Trophoblast cell (in vitro differentiated cells and primary cell): ENCODE results near the gene DLG2.

ENCODE experiments used
- DNase-seq, 2 donors: peaks; one replicate each; pipeline ENCODE4 v3.0.0-alpha.2; 2016
- H2AFZ ChIP-seq: 2 replicates; pipeline ENCODE4 v1.6.1; 2013; ENCODE audit warnings: low read length, moderate library complexity, mild to moderate bottlenecking; ENCODE audit not compliant: insufficient read depth, poor library complexity
- H2AK5ac ChIP-seq: 2 replicates; pipeline ENCODE4 v1.6.1; 2013; ENCODE audit warnings: mild to moderate bottlenecking, low read length
- H2BK120ac ChIP-seq: 2 replicates; pipeline ENCODE4 v1.6.1; 2013; ENCODE audit warnings: low read length, mild to moderate bottlenecking, moderate library complexity; ENCODE audit not compliant: insufficient read depth, poor library complexity
- H2BK12ac ChIP-seq: 2 replicates; pipeline ENCODE4 v1.6.1; 2013; ENCODE audit warnings: mild to moderate bottlenecking, low read length, moderate library complexity
- H2BK5ac ChIP-seq: 2 replicates; pipeline ENCODE4 v1.6.1; 2013; ENCODE audit warnings: low read length, low read depth, moderate library complexity, mild to moderate bottlenecking; ENCODE audit not compliant: poor library complexity
- H3K14ac ChIP-seq: 2 replicates; pipeline ENCODE4 v1.6.1; 2013; ENCODE audit warnings: mild to moderate bottlenecking, low read length
- H3K18ac ChIP-seq: 2 replicates; pipeline ENCODE4 v1.6.1; 2013; ENCODE audit warnings: mild to moderate bottlenecking, low read length
- H3K23ac ChIP-seq: 2 replicates; pipeline ENCODE4 v1.6.1; 2013; ENCODE audit warnings: low read length
- H3K27ac ChIP-seq: 2 replicates; pipeline ENCODE4 v1.5.1; 2013; ENCODE audit warnings: low read depth, mild to moderate bottlenecking, inconsistent platforms, low read length, moderate library complexity
- H3K27me3 ChIP-seq: 2 replicates; pipeline ENCODE4 v1.6.1; 2013; ENCODE audit warnings: inconsistent platforms, mild to moderate bottlenecking, low read length, moderate library complexity; ENCODE audit not compliant: insufficient read depth
- H3K36me3 ChIP-seq, 2 experiments: 1 replicate in 1 of 2; 2 replicates in 1 of 2; pipeline ENCODE4 v1.6.1; 2013; ENCODE audit warnings: low read length in 2 of 2, mild to moderate bottlenecking in 2 of 2, moderate library complexity in 1 of 2; ENCODE audit not compliant: insufficient read depth in 2 of 2, control insufficient read depth in 1 of 2
- H3K4ac ChIP-seq: 2 replicates; pipeline ENCODE4 v1.6.1; 2013; ENCODE audit warnings: low read depth, mild to moderate bottlenecking, low read length, moderate library complexity
- H3K4me1 ChIP-seq, 2 experiments: 1 replicate in 1 of 2; 2 replicates in 1 of 2; pipeline ENCODE4 v1.6.1; 2013; ENCODE audit warnings: low read length in 2 of 2, mild to moderate bottlenecking in 2 of 2, moderate library complexity in 1 of 2; ENCODE audit not compliant: insufficient read depth in 2 of 2, control insufficient read depth in 1 of 2
- H3K4me2 ChIP-seq: 2 replicates; pipeline ENCODE4 v1.6.1; 2013; ENCODE audit warnings: inconsistent platforms, mild to moderate bottlenecking, low read length, moderate library complexity
- H3K4me3 ChIP-seq: 2 replicates; pipeline ENCODE4 v1.5.1; 2013; ENCODE audit warnings: mild to moderate bottlenecking, low read depth, low read length, inconsistent platforms
- H3K79me1 ChIP-seq: one replicate; pipeline ENCODE4 v1.6.1; 2013; ENCODE audit warnings: low read length
- H3K79me2 ChIP-seq: 2 replicates; pipeline ENCODE4 v1.6.1; 2013; ENCODE audit warnings: low read length, mild to moderate bottlenecking; ENCODE audit not compliant: control insufficient read depth, insufficient read depth, poor library complexity
- H3K9ac ChIP-seq: 2 replicates; pipeline ENCODE4 v1.6.1; 2013; ENCODE audit warnings: mild to moderate bottlenecking, low read length
- H3K9me3 ChIP-seq: 2 replicates; pipeline ENCODE4 v1.6.1; 2013; ENCODE audit warnings: low read depth, mild to moderate bottlenecking, control low read depth, inconsistent platforms, low read length; ENCODE audit not compliant: insufficient read depth
- H4K12ac ChIP-seq: 2 replicates; pipeline ENCODE4 v1.6.1; 2013; ENCODE audit warnings: low read depth, mild to moderate bottlenecking, low read length, moderate library complexity
- H4K8ac ChIP-seq: 2 replicates; pipeline ENCODE4 v1.6.1; 2013; ENCODE audit warnings: low read depth, mild to moderate bottlenecking, low read length, moderate library complexity
- H4K91ac ChIP-seq: one replicate; pipeline ENCODE4 v1.6.1; 2013; ENCODE audit warnings: low read depth, mild to moderate bottlenecking, low read length, moderate library complexity
- WGBS: extraction: QIAGEN DNeasy Blood & Tissue Kit; methylation state at CpG from one replicate; pipeline ENCODE4 v1.1.7; 2013; ENCODE audit warnings: missing lambda C conversion rate; ENCODE audit not compliant: insufficient read length, insufficient coverage; ENCODE audit errors: extremely low coverage; 5-methylcytosine and 5-hydroxymethylcytosine counted together

Gene DLG2

DNA sequence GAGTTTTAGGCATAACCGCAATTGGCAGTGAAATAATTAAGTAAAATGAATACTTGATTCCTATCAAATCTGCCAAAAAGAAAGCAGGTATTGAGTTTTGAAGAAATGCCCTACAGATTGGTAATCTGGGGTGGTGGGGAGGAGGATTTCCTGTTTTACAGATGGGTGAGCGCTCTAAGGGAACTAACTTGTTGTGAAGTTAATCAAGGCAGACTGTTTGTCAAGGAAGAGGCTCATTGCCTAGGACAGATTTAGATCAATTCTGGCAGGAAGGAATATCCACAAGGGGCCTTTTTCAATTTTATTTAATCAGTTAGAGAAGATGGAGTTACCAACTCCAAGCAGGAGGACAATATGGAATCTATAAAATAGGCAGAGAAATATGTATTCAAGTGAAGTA, 2069.5 kb downstream of the DLG2 start:
- H2BK12ac ChIP-seq = no peak overlapping the region
- H3K4ac ChIP-seq = no peak overlapping the region
- DNase-seq = no peak
- no peak overlapping the region for H3K23ac ChIP-seq
- H4K91ac ChIP-seq = no peak overlapping the region
- no peak overlapping the region for H2AK5ac ChIP-seq
- no peak overlapping the region for H3K18ac ChIP-seq
- H2BK120ac ChIP-seq = no peak overlapping the region
- no peak overlapping the region for H4K12ac ChIP-seq
- no peaks in the 10 kb centered on the region for H3K79me1 ChIP-seq
- no peaks in the 10 kb centered on the region for H3K79me2 ChIP-seq
- H3K27me3 ChIP-seq = no peaks in the 10 kb centered on the region
- no peaks in the 10 kb centered on the region for H3K9me3 ChIP-seq
- H3K4me1 ChIP-seq = no peaks in the 10 kb centered on the region
- H3K36me3 ChIP-seq = no peaks in the 10 kb centered on the region
- H3K27ac ChIP-seq = no peak overlapping the region
- no peak overlapping the region for H3K14ac ChIP-seq
- H3K4me3 ChIP-seq = no peak overlapping the region
- WGBS = no CpG with 5 or more reads among the region's 2 CpGs
- H2AFZ ChIP-seq = no peak overlapping the region
- no peak overlapping the region for H3K4me2 ChIP-seq
- no peak overlapping the region for H2BK5ac ChIP-seq
- H3K9ac ChIP-seq = no peak overlapping the region
- H4K8ac ChIP-seq = no peak overlapping the region

GRCh38 chr11:83554876-83555275, 2072.3 kb downstream of the DLG2 start:
- H4K8ac ChIP-seq = no peak overlapping the region
- H3K27me3 ChIP-seq = no peaks in the 10 kb centered on the region
- no peaks in the 10 kb centered on the region for H3K79me1 ChIP-seq
- H3K79me2 ChIP-seq = no peaks in the 10 kb centered on the region
- H3K4me3 ChIP-seq = no peak overlapping the region
- no peak overlapping the region for H2AFZ ChIP-seq
- no peak overlapping the region for H2AK5ac ChIP-seq
- no peak overlapping the region for H2BK120ac ChIP-seq
- no peak overlapping the region for H3K4me2 ChIP-seq
- H3K14ac ChIP-seq = no peak overlapping the region
- H3K9ac ChIP-seq = no peak overlapping the region
- no peak overlapping the region for H4K12ac ChIP-seq
- H3K18ac ChIP-seq = no peak overlapping the region
- H3K4ac ChIP-seq = no peak overlapping the region
- H3K27ac ChIP-seq = no peak overlapping the region
- H3K9me3 ChIP-seq = no peaks in the 10 kb centered on the region
- no peaks in the 10 kb centered on the region for H3K36me3 ChIP-seq
- no peak overlapping the region for H3K23ac ChIP-seq
- no peak overlapping the region for H4K91ac ChIP-seq
- no peaks in the 10 kb centered on the region for H3K4me1 ChIP-seq
- DNase-seq = no peak
- H2BK5ac ChIP-seq = no peak overlapping the region
- H2BK12ac ChIP-seq = no peak overlapping the region

GRCh38 chr11:83549984-83550667, 2077.0 kb downstream of the DLG2 start:
- Histone ChIP-seq H2BK12ac (no peak overlapping the region), H3K27ac (no peak overlapping the region), H4K91ac (no peak overlapping the region), H3K27me3 (no peaks in the 10 kb centered on the region), H3K9ac (peak overlapping the region; percentile 2), H3K79me2 (no peaks in the 10 kb centered on the region), H3K23ac (no peak overlapping the region), H3K9me3 (no peaks in the 10 kb centered on the region), H2AFZ (no peak overlapping the region), H3K18ac (no peak overlapping the region), H3K14ac (no peak overlapping the region), H3K4me2 (no peak overlapping the region), H2AK5ac (no peak overlapping the region), H3K36me3 (no peaks in the 10 kb centered on the region), H3K4ac (no peak overlapping the region), H2BK120ac (no peak overlapping the region), H4K12ac (no peak overlapping the region), H2BK5ac (no peak overlapping the region), H3K4me1 (no peaks in the 10 kb centered on the region), H3K4me3 (no peak overlapping the region), H3K79me1 (no peaks in the 10 kb centered on the region), H4K8ac (no peak overlapping the region)
- WGBS = no CpG with 5 or more reads among the region's 5 CpGs
- no peak for DNase-seq

GRCh38 chr11:83546368-83546767, 2080.8 kb downstream of the DLG2 start:
- no peaks in the 10 kb centered on the region for H3K9me3 ChIP-seq
- H4K91ac ChIP-seq = no peak overlapping the region
- no peak overlapping the region for H3K4me2 ChIP-seq
- no peak overlapping the region for H3K27ac ChIP-seq
- no CpG with 5 or more reads among the region's 3 CpGs for WGBS
- H3K4me3 ChIP-seq = no peak overlapping the region
- H4K8ac ChIP-seq = no peak overlapping the region
- H2BK120ac ChIP-seq = no peak overlapping the region
- no peak overlapping the region for H2BK5ac ChIP-seq
- H3K79me1 ChIP-seq = no peaks in the 10 kb centered on the region
- H3K4ac ChIP-seq = no peak overlapping the region
- H3K14ac ChIP-seq = no peak overlapping the region
- H3K36me3 ChIP-seq = no peaks in the 10 kb centered on the region
- H3K18ac ChIP-seq = no peak overlapping the region
- H2BK12ac ChIP-seq = no peak overlapping the region
- H2AFZ ChIP-seq = no peak overlapping the region
- no peaks in the 10 kb centered on the region for H3K4me1 ChIP-seq
- no peak overlapping the region for H3K23ac ChIP-seq
- H2AK5ac ChIP-seq = no peak overlapping the region
- no peak overlapping the region for H3K9ac ChIP-seq
- no peak for DNase-seq
- H4K12ac ChIP-seq = no peak overlapping the region
- H3K79me2 ChIP-seq = no peaks in the 10 kb centered on the region
- no peaks in the 10 kb centered on the region for H3K27me3 ChIP-seq
